Vagina (tissue), 2 donors: Measurements from ENCODE around the gene OSBPL1A.
"Not testable (repeated sequence)": the region's sequence is repeated elsewhere in the genome, so short reads cannot be mapped to it uniquely, and the experiment has no call there.

Experiments used
- POLR2AphosphoS5 ChIP-seq, 2 donors: sonication (generic); formaldehyde crosslinking; IDR thresholded peaks; one replicate each; pipeline ENCODE4 v1.9.0; 2017; ENCODE audit warnings: antibody characterized with exemption in 2 of 2, mild to moderate bottlenecking in 2 of 2, low read depth in 1 of 2; ENCODE audit not compliant: insufficient read depth in 1 of 2
- TF ChIP-seq, protein P1 (sequence below), 3 experiments: fragments of 450-650 bp in 2 of 3; fragments of 200-600 bp in 1 of 3; sonication (generic) in 1 of 3; IDR thresholded peaks; one replicate each; pipeline ENCODE4 v1.5.1; 2017 to 2019; ENCODE audit warnings: antibody characterized with exemption in 3 of 3, mild to moderate bottlenecking in 2 of 3, moderate library complexity in 2 of 3

GRCh38 chr18:24359787-24360530 lies 37.7 kb downstream of the OSBPL1A start:
- TF ChIP-seq, protein P1, sequence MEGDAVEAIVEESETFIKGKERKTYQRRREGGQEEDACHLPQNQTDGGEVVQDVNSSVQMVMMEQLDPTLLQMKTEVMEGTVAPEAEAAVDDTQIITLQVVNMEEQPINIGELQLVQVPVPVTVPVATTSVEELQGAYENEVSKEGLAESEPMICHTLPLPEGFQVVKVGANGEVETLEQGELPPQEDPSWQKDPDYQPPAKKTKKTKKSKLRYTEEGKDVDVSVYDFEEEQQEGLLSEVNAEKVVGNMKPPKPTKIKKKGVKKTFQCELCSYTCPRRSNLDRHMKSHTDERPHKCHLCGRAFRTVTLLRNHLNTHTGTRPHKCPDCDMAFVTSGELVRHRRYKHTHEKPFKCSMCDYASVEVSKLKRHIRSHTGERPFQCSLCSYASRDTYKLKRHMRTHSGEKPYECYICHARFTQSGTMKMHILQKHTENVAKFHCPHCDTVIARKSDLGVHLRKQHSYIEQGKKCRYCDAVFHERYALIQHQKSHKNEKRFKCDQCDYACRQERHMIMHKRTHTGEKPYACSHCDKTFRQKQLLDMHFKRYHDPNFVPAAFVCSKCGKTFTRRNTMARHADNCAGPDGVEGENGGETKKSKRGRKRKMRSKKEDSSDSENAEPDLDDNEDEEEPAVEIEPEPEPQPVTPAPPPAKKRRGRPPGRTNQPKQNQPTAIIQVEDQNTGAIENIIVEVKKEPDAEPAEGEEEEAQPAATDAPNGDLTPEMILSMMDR (IDR thresholded peaks at IDR 0.05) = peak; percentile 23 to 84 (median 66)
- TF ChIP-seq POLR2AphosphoS5 (IDR thresholded peaks at IDR 0.05; ENCODE audit: insufficient read depth in 1 of 2, low read depth in 1 of 2) = not testable (repeated sequence)
